Measurements from ENCODE around the gene CGNL1.

Gene CGNL1

GRCh38 chr15:57352535-57353316, 23.6 kb upstream of the CGNL1 start:
- DNase-seq, result no peak

- no peak for DNase-seq
These were observed 22.9 kb upstream of the CGNL1 start for GRCh38 chr15:57353317-57353804.

- DNase-seq, result no peak
These were observed 21.7 kb upstream of the CGNL1 start for GRCh38 chr15:57354436-57355123.

GRCh38 chr15:57355259-57355658, 21.0 kb upstream of the CGNL1 start:
- DNase-seq, result no peak

- DNase-seq, result no peak
These were observed 20.1 kb upstream of the CGNL1 start for GRCh38 chr15:57356178-57356577.

- no peak for DNase-seq
These were observed 19.7 kb upstream of the CGNL1 start for GRCh38 chr15:57356636-57357035.

- DNase-seq, result no peak
These were observed 18.5 kb upstream of the CGNL1 start for GRCh38 chr15:57357799-57358198.

GRCh38 chr15:57358571-57358970, 17.7 kb upstream of the CGNL1 start:
- no peak for DNase-seq

- DNase-seq, result no peak
These were observed 12.6 kb upstream of the CGNL1 start for GRCh38 chr15:57363661-57364060.

GRCh38 chr15:57364282-57365007, 11.9 kb upstream of the CGNL1 start:
- no peak for DNase-seq

- no peak for DNase-seq
These were observed 8.7 kb upstream of the CGNL1 start for GRCh38 chr15:57367556-57367955.

GRCh38 chr15:57370929-57371328, 5.4 kb upstream of the CGNL1 start:
- DNase-seq, result no peak

GRCh38 chr15:57373251-57373881, 2.9 kb upstream of the CGNL1 start:
- DNase-seq, result no peak

GRCh38 chr15:57373882-57374276, 2.4 kb upstream of the CGNL1 start:
- DNase-seq, result no peak

GRCh38 chr15:57376696-57377477, 582 bp downstream of the CGNL1 start:
- no peak for DNase-seq

GRCh38 chr15:57377478-57377847, 1.2 kb downstream of the CGNL1 start:
- no peak for DNase-seq

GRCh38 chr15:57379487-57379886, 3.2 kb downstream of the CGNL1 start:
- DNase-seq, result no peak

GRCh38 chr15:57380854-57381253, 4.5 kb downstream of the CGNL1 start:
- no peak for DNase-seq

GRCh38 chr15:57382215-57382614, 5.9 kb downstream of the CGNL1 start:
- no peak for DNase-seq

- DNase-seq, result no peak
These were observed 6.7 kb downstream of the CGNL1 start for GRCh38 chr15:57382969-57383368.

GRCh38 chr15:57384024-57384423, 7.7 kb downstream of the CGNL1 start:
- no peak for DNase-seq

- DNase-seq, result no peak
These were observed 8.5 kb downstream of the CGNL1 start for GRCh38 chr15:57384816-57385215.

All from activated CD4-positive, alpha-beta T cell treated with anti-CD3 and anti-CD28 coated beads, Interleukin-10, Interleukin-2, amounts not matched to agents 100 ng/mL and 50 ng/mL, durations not matched to agents 16 hours and 8 hours (primary cell).